SU-DHL-6 (cell line): Measurements from ENCODE around the gene TRPM1.

Source experiments
- EZH2phosphoT487 ChIP-seq: fragments of 200-600 bp; sonication (generic), shearing (Covaris generic); conservative IDR thresholded peaks from 2 replicates; pipeline ENCODE4 v1.6.1; 2018; ENCODE audit warnings: mild to moderate bottlenecking, antibody characterized with exemption, low read length, moderate library complexity, mixed read lengths
- TF ChIP-seq, protein P1 (sequence below): fragments of 200-600 bp; sonication (generic); IDR thresholded peaks from one replicate; pipeline ENCODE4 v1.5.1; 2017; ENCODE audit warnings: antibody characterized with exemption, mild to moderate bottlenecking, low read length, moderate library complexity; ENCODE audit not compliant: insufficient read depth, poor library complexity, severe bottlenecking

DNA sequence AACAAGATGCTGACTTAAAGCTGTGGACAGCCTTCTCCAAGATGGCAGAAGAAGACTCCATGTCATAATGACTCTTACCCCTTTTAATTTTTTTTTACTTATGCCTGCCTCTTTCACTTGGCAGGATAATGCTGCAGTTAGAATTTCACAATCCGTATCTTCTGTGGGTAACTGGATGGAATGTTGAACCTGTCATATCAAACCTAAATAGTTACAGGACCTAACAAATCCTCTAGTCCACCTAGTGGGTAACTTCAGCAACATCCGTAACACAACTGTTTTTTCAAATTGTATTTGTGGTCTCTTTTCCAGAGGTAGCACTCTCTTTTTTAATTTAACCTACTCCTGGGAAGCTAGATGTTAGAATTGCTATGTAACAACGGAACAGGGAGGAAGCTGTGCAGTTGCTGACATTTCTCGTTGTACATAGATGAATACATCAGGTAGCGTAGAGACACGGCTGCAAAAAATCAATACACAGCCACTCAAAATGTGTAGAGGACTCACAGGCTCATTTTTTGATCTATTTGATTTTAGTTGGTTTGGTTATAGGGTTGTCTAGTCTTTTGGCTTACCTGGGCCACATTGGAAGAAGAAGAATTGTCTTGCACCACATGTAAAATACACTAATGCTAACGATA, 43.9 kb upstream of the TRPM1 start:
- TF ChIP-seq, protein P1, sequence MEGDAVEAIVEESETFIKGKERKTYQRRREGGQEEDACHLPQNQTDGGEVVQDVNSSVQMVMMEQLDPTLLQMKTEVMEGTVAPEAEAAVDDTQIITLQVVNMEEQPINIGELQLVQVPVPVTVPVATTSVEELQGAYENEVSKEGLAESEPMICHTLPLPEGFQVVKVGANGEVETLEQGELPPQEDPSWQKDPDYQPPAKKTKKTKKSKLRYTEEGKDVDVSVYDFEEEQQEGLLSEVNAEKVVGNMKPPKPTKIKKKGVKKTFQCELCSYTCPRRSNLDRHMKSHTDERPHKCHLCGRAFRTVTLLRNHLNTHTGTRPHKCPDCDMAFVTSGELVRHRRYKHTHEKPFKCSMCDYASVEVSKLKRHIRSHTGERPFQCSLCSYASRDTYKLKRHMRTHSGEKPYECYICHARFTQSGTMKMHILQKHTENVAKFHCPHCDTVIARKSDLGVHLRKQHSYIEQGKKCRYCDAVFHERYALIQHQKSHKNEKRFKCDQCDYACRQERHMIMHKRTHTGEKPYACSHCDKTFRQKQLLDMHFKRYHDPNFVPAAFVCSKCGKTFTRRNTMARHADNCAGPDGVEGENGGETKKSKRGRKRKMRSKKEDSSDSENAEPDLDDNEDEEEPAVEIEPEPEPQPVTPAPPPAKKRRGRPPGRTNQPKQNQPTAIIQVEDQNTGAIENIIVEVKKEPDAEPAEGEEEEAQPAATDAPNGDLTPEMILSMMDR, result no peak
- TF ChIP-seq EZH2phosphoT487, result no peak
